ENCODE measurements around the gene SEMA4D. TPM values are rescaled to one million over a fixed set of nuclear protein-coding genes. Genes with fewer than 3 reads are reported as not detected.

SEMA4D gene
- total and polyA plus RNA-seq, 12 donors: 3.5 to 57.0 (median 26.7) TPM

GRCh38 chr9:89543621-89544278, 45.8 kb upstream of the SEMA4D start:
- TF ChIP-seq POLR2A (IDR thresholded peaks at IDR 0.05) (no peak), CTCF (IDR thresholded peaks at IDR 0.05) (no peak)
- Histone ChIP-seq H3K36me3 (replicated peaks in 1 of 2) (no peaks in the 10 kb centered on the region), H3K4me1 (replicated peaks in 1 of 2) (no peaks in the 10 kb centered on the region), H3K9me3 (replicated peaks in 1 of 3) (no peaks in the 10 kb centered on the region), H3K27ac (no peak overlapping the region), H3K4me3 (no peak overlapping the region), H3K27me3 (no peaks in the 10 kb centered on the region)
- 84 to 94% (median 92%) methylated on average over 10 to 14 of the region's 14 CpGs for WGBS, 4 donors
- intact Hi-C loops (cut with DNase I): loop anchor here (5.0 to 10.0 kb wide), 6 partner anchors 59 to 221 kb away; no protein-coding TSS in a partner anchor
- DNase-seq: no peak

DNA sequence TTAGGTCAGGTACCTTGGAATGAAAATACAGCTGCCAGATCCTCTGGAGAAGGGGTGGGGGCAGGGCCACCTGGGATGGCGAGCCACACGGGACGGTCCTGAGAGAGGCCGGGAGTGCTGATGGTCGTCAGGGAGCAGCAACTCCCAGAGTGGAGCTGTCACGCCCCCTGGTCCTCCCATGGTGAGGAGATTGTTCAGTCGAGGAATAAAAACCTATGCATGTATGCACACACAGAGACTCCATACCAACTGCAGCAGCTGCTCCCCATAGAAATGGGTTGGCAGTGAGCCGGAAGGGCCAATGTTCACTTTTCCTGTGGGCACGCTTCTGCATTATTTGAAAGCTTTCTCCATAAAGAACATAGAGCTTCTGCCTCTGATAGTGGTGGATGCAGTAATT, 45.2 kb upstream of the SEMA4D start:
- Histone ChIP-seq H3K9me3 (replicated peaks in 1 of 3) (no peaks in the 10 kb centered on the region), H3K4me1 (replicated peaks in 1 of 2) (no peaks in the 10 kb centered on the region), H3K36me3 (replicated peaks in 1 of 2) (no peaks in the 10 kb centered on the region), H3K4me3 (no peak overlapping the region), H3K27me3 (no peaks in the 10 kb centered on the region), H3K27ac (no peak overlapping the region)
- intact Hi-C loops (cut with DNase I): loop anchor here (5.0 to 10.0 kb wide), 6 partner anchors 58 to 221 kb away; no protein-coding TSS in a partner anchor
- DNase-seq: no peak
- TF ChIP-seq CTCF (IDR thresholded peaks at IDR 0.05): no peak
- no peak for TF ChIP-seq POLR2A (IDR thresholded peaks at IDR 0.05)
- WGBS, 4 donors: 54 to 79% (median 72%) methylated on average over 8 to 9 of the region's 9 CpGs

- WGBS, 4 donors: 75 to 95% (median 83%) methylated on average over 6 to 11 of the region's 11 CpGs
- intact Hi-C loops (cut with DNase I): loop anchor here (5.0 to 10.0 kb wide), 6 partner anchors 58 to 220 kb away; no protein-coding TSS in a partner anchor
- H3K27me3 ChIP-seq: no peaks in the 10 kb centered on the region
- no peaks in the 10 kb centered on the region for H3K9me3 ChIP-seq (replicated peaks in 1 of 3)
- no peak for TF ChIP-seq POLR2A (IDR thresholded peaks at IDR 0.05)
- TF ChIP-seq CTCF (IDR thresholded peaks at IDR 0.05): no peak
- no peak for DNase-seq
- no peak overlapping the region for H3K27ac ChIP-seq
- H3K4me3 ChIP-seq: no peak overlapping the region
- no peaks in the 10 kb centered on the region for H3K36me3 ChIP-seq (replicated peaks in 1 of 2)
- H3K4me1 ChIP-seq (replicated peaks in 1 of 2): no peaks in the 10 kb centered on the region
Observed at GRCh38 chr9:89542401-89543021, 44.6 kb upstream of the SEMA4D start.

- Histone ChIP-seq H3K9me3 (replicated peaks in 1 of 3) (no peaks in the 10 kb centered on the region), H3K4me3 (no peak overlapping the region), H3K36me3 (replicated peaks in 1 of 2) (no peaks in the 10 kb centered on the region), H3K27me3 (no peaks in the 10 kb centered on the region), H3K27ac (no peak overlapping the region), H3K4me1 (replicated peaks in 1 of 2) (no peaks in the 10 kb centered on the region)
- intact Hi-C loops (cut with DNase I): loop anchor here (5.0 to 10.0 kb wide), 6 partner anchors 57 to 219 kb away; no protein-coding TSS in a partner anchor
- DNase-seq: no peak
- WGBS, 4 donors: 92 to 97% (median 96%) methylated on average over 3 of the region's 3 CpGs; no CpG with 5 or more reads in 1 of the 4 donors
- TF ChIP-seq POLR2A (IDR thresholded peaks at IDR 0.05): no peak
- no peak for TF ChIP-seq CTCF (IDR thresholded peaks at IDR 0.05)
Observed at GRCh38 chr9:89541798-89542197, 43.9 kb upstream of the SEMA4D start.

All from adrenal gland (tissue), 12 donors.